Smooth muscle cell (in vitro differentiated cells): ENCODE data around the gene TRIM40. TPM values are rescaled to one million over a fixed set of nuclear protein-coding genes. Genes with fewer than 3 reads are reported as not detected.

Experiments used
- DNase-seq: peaks from one replicate; lab custom pipeline; 2025; ENCODE audit not compliant: unreplicated experiment; lab: John Stamatoyannopoulos, UW
- H2AFZ ChIP-seq: fragments of 200-600 bp; sonication (generic); 2 replicates; pipeline ENCODE4 v1.6.0; 2016; ENCODE audit warnings: antibody characterized with exemption, low read depth, mild to moderate bottlenecking
- H3F3A ChIP-seq: fragments of 200-600 bp; sonication (generic); 2 replicates; pipeline ENCODE4 v1.6.0; 2017; ENCODE audit warnings: antibody characterized with exemption, low read depth
- H3K27ac ChIP-seq: fragments of 200-600 bp; sonication (generic); 2 replicates; pipeline ENCODE4 v1.5.1; 2016; ENCODE audit warnings: low read depth, mild to moderate bottlenecking
- H3K27me3 ChIP-seq: fragments of 200-600 bp; sonication (generic); 2 replicates; pipeline ENCODE4 v1.6.1; 2016; ENCODE audit warnings: low read depth, mild to moderate bottlenecking
- H3K36me3 ChIP-seq: fragments of 200-600 bp; sonication (generic); 2 replicates; pipeline ENCODE4 v1.5.1; 2016; ENCODE audit warnings: low read depth
- H3K4me1 ChIP-seq: fragments of 200-600 bp; sonication (generic); 2 replicates; pipeline ENCODE4 v1.5.1; 2016; ENCODE audit warnings: low read depth
- H3K4me2 ChIP-seq: fragments of 200-600 bp; sonication (generic); 2 replicates; pipeline ENCODE4 v1.6.0; 2016; ENCODE audit warnings: mild to moderate bottlenecking
- H3K4me3 ChIP-seq: fragments of 200-600 bp; sonication (generic); 2 replicates; pipeline ENCODE4 v1.5.1; 2016; ENCODE audit warnings: mild to moderate bottlenecking
- H3K79me2 ChIP-seq: fragments of 200-600 bp; sonication (generic); 2 replicates; pipeline ENCODE4 v1.6.0; 2016; ENCODE audit warnings: low read depth, mild to moderate bottlenecking
- H3K9ac ChIP-seq: fragments of 200-600 bp; sonication (generic); 2 replicates; pipeline ENCODE4 v1.6.0; 2016; ENCODE audit warnings: low read depth
- H3K9me3 ChIP-seq: fragments of 200-600 bp; sonication (generic); replicated peaks from 2 replicates; pipeline ENCODE4 v1.5.1; 2016; ENCODE audit warnings: low read depth
- H4K20me1 ChIP-seq: fragments of 200-600 bp; sonication (generic); 2 replicates; pipeline ENCODE4 v1.6.0; 2016; ENCODE audit warnings: low read depth
- CTCF ChIP-seq: fragments of 200-600 bp; sonication (generic); IDR thresholded peaks from 2 replicates; pipeline ENCODE4 v1.5.1; 2017; ENCODE audit warnings: borderline replicate concordance, mild to moderate bottlenecking, antibody characterized with exemption; ENCODE audit not compliant: insufficient read depth, poor library complexity, severe bottlenecking
- WGBS: methylation state at CpG from one replicate; pipeline ENCODE4 v1.1.7; 2016; ENCODE audit warnings: low lambda C conversion rate; 5-methylcytosine and 5-hydroxymethylcytosine counted together
- polyA plus RNA-seq: library from polyadenylated mRNA; unstranded; fragments of >200 nt; fragmentation: Nextera tagmentation; extraction: Ambion mirVana; gene quantifications from 2 replicates; pipeline ENCODE4 v1.2.1, GENCODE V29; 2016
- total RNA-seq: library from RNA; depleted of rRNA; stranded (reverse); fragments of >200 nt; gene quantifications from 2 replicates; pipeline ENCODE4 v1.2.3, GENCODE V29; 2014

Gene TRIM40
- total and polyA plus RNA-seq, 2 experiments from 2014 or later, result not detected

- Histone ChIP-seq H3F3A (no peaks in the 10 kb centered on the region), H3K4me3 (no peak overlapping the region), H4K20me1 (no peaks in the 10 kb centered on the region), H3K27me3 (peaks cover 68% of the 10 kb centered on the region), H3K9ac (no peak overlapping the region), H3K4me2 (no peak overlapping the region), H2AFZ (no peak overlapping the region), H3K79me2 (no peaks in the 10 kb centered on the region), H3K36me3 (no peaks in the 10 kb centered on the region), H3K27ac (no peak overlapping the region), H3K9me3 (no peaks in the 10 kb centered on the region), H3K4me1 (no peaks in the 10 kb centered on the region)
- WGBS, result 78% methylated on average over 3 of the region's 3 CpGs
- DNase-seq, result no peak
- no peak for TF ChIP-seq CTCF
Observed at GRCh38 chr6:30142665-30143064, 6.7 kb downstream of the TRIM40 start.

GRCh38 chr6:30143780-30144179 lies 7.8 kb downstream of the TRIM40 start:
- Histone ChIP-seq H3K27me3 (peaks cover 59% of the 10 kb centered on the region), H3K79me2 (no peaks in the 10 kb centered on the region), H3F3A (no peaks in the 10 kb centered on the region), H3K9me3 (no peaks in the 10 kb centered on the region), H4K20me1 (no peaks in the 10 kb centered on the region), H3K4me1 (no peaks in the 10 kb centered on the region), H3K4me3 (no peak overlapping the region), H3K36me3 (no peaks in the 10 kb centered on the region), H3K4me2 (no peak overlapping the region), H2AFZ (no peak overlapping the region), H3K9ac (no peak overlapping the region), H3K27ac (no peak overlapping the region)
- TF ChIP-seq CTCF, result no peak
- DNase-seq, result no peak
- 72% methylated on average over 2 of the region's 2 CpGs for WGBS

- no peak overlapping the region for H3K4me3 ChIP-seq
- no peaks in the 10 kb centered on the region for H3K9me3 ChIP-seq
- no peak for DNase-seq
- H2AFZ ChIP-seq, result no peak overlapping the region
- H3K4me2 ChIP-seq, result no peak overlapping the region
- H3K9ac ChIP-seq, result no peak overlapping the region
- TF ChIP-seq CTCF, result no peak
- peaks cover 54% of the 10 kb centered on the region for H3K27me3 ChIP-seq
- no peak overlapping the region for H3K27ac ChIP-seq
- H4K20me1 ChIP-seq, result no peaks in the 10 kb centered on the region
- H3K36me3 ChIP-seq, result no peaks in the 10 kb centered on the region
- WGBS, result 72% methylated on average over 6 of the region's 6 CpGs
- H3K4me1 ChIP-seq, result no peaks in the 10 kb centered on the region
- H3F3A ChIP-seq, result no peaks in the 10 kb centered on the region
- H3K79me2 ChIP-seq, result no peaks in the 10 kb centered on the region
Observed at GRCh38 chr6:30144811-30145210, 8.9 kb downstream of the TRIM40 start.

GRCh38 chr6:30145818-30146217 lies 9.9 kb downstream of the TRIM40 start:
- Histone ChIP-seq H3K27me3 (peaks cover 59% of the 10 kb centered on the region), H4K20me1 (no peaks in the 10 kb centered on the region), H3K27ac (no peak overlapping the region), H3K4me1 (no peaks in the 10 kb centered on the region), H3K36me3 (no peaks in the 10 kb centered on the region), H3F3A (no peaks in the 10 kb centered on the region), H2AFZ (no peak overlapping the region), H3K4me3 (no peak overlapping the region), H3K4me2 (no peak overlapping the region), H3K9ac (no peak overlapping the region), H3K9me3 (no peaks in the 10 kb centered on the region), H3K79me2 (no peaks in the 10 kb centered on the region)
- no peak for DNase-seq
- WGBS, result 64% methylated on average over 7 of the region's 7 CpGs
- no peak for TF ChIP-seq CTCF
